Activated T-helper 17 cell treated with anti-CD3 and anti-CD28 coated beads, Interleukin-2, amount 50 U/mL, for 72 hours (primary cell): ENCODE data around the gene FAM90A1. TPM values are rescaled to one million over a fixed set of nuclear protein-coding genes. Genes with fewer than 3 reads are reported as not detected.
"Not testable (repeated sequence)": the region's sequence is repeated elsewhere in the genome, so short reads cannot be mapped to it uniquely, and the experiment has no call there.

Source experiments
- ATAC-seq: fragments of 150-1000 bp; cut with Tn5 transposase; replicated peaks from 2 replicates; pipeline ENCODE4 v1.10.0; 2021; ENCODE audit warnings: mild to moderate bottlenecking, moderate library complexity
- H3K27ac Mint-ChIP-seq: one replicate; pipeline ENCODE4 v1.8.0; 2022; ENCODE audit warnings: mixed read lengths
- H3K27me3 Mint-ChIP-seq: one replicate; pipeline ENCODE4 v1.8.0; 2022; ENCODE audit warnings: mixed read lengths
- H3K36me3 Mint-ChIP-seq: one replicate; pipeline ENCODE4 v1.8.0; 2022; ENCODE audit warnings: low read depth, mild to moderate bottlenecking, mixed read lengths
- H3K4me1 Mint-ChIP-seq: one replicate; pipeline ENCODE4 v1.8.0; 2022; ENCODE audit warnings: mixed read lengths
- H3K4me3 Mint-ChIP-seq: one replicate; pipeline ENCODE4 v1.8.0; 2022; ENCODE audit warnings: mild to moderate bottlenecking, mixed read lengths
- H3K9me3 Mint-ChIP-seq: one replicate; pipeline ENCODE4 v1.8.0; 2022; ENCODE audit warnings: mixed read lengths
- total RNA-seq, 2 donors: library from RNA; stranded (reverse); gene quantifications; one replicate each; pipeline ENCODE4 v1.2.3, GENCODE V29; 2022

FAM90A1 gene
- total RNA-seq, 2 donors from 2014 or later = 0.24 TPM; not detected in 1

- not testable (repeated sequence) for H3K4me1 Mint-ChIP-seq, H3K27ac Mint-ChIP-seq, H3K4me3 Mint-ChIP-seq, H3K36me3 Mint-ChIP-seq, H3K9me3 Mint-ChIP-seq, H3K27me3 Mint-ChIP-seq, ATAC-seq
These were observed 5.1 kb downstream of the FAM90A1 start for GRCh38 chr12:8222303-8222702.

- H3K27ac Mint-ChIP-seq, ATAC-seq, H3K4me3 Mint-ChIP-seq, H3K27me3 Mint-ChIP-seq, H3K4me1 Mint-ChIP-seq, H3K9me3 Mint-ChIP-seq, H3K36me3 Mint-ChIP-seq: not testable (repeated sequence)
These were observed 5.6 kb downstream of the FAM90A1 start for GRCh38 chr12:8221844-8222243.

- H3K36me3 Mint-ChIP-seq, H3K9me3 Mint-ChIP-seq, H3K4me1 Mint-ChIP-seq, ATAC-seq, H3K4me3 Mint-ChIP-seq, H3K27ac Mint-ChIP-seq, H3K27me3 Mint-ChIP-seq: not testable (repeated sequence)
These were observed 6.0 kb downstream of the FAM90A1 start for GRCh38 chr12:8221375-8221774.

- H3K36me3 Mint-ChIP-seq, ATAC-seq, H3K4me3 Mint-ChIP-seq, H3K27ac Mint-ChIP-seq, H3K27me3 Mint-ChIP-seq, H3K9me3 Mint-ChIP-seq, H3K4me1 Mint-ChIP-seq: not testable (repeated sequence)
These were observed 8.6 kb downstream of the FAM90A1 start for GRCh38 chr12:8218711-8219382.

- H3K27ac Mint-ChIP-seq, ATAC-seq, H3K9me3 Mint-ChIP-seq, H3K36me3 Mint-ChIP-seq, H3K4me3 Mint-ChIP-seq, H3K4me1 Mint-ChIP-seq, H3K27me3 Mint-ChIP-seq: not testable (repeated sequence)
These were observed 29.6 kb downstream of the FAM90A1 start for GRCh38 chr12:8197685-8198308.

- H3K4me1 Mint-ChIP-seq, H3K27ac Mint-ChIP-seq, H3K36me3 Mint-ChIP-seq, H3K27me3 Mint-ChIP-seq, ATAC-seq, H3K9me3 Mint-ChIP-seq, H3K4me3 Mint-ChIP-seq: not testable (repeated sequence)
These were observed 39.3 kb downstream of the FAM90A1 start for GRCh38 chr12:8188088-8188487.

GRCh38 chr12:8184206-8184605 lies 43.2 kb downstream of the FAM90A1 start:
- H3K4me3 Mint-ChIP-seq, H3K4me1 Mint-ChIP-seq, H3K36me3 Mint-ChIP-seq, ATAC-seq, H3K27me3 Mint-ChIP-seq, H3K27ac Mint-ChIP-seq, H3K9me3 Mint-ChIP-seq: not testable (repeated sequence)

GRCh38 chr12:8183346-8183745 lies 44.1 kb downstream of the FAM90A1 start:
- H3K27me3 Mint-ChIP-seq, H3K27ac Mint-ChIP-seq, H3K4me3 Mint-ChIP-seq, H3K9me3 Mint-ChIP-seq, H3K36me3 Mint-ChIP-seq, ATAC-seq, H3K4me1 Mint-ChIP-seq: not testable (repeated sequence)

- not testable (repeated sequence) for H3K27ac Mint-ChIP-seq, H3K4me3 Mint-ChIP-seq, H3K27me3 Mint-ChIP-seq, H3K36me3 Mint-ChIP-seq, H3K4me1 Mint-ChIP-seq, ATAC-seq, H3K9me3 Mint-ChIP-seq
These were observed 44.5 kb downstream of the FAM90A1 start for GRCh38 chr12:8182923-8183322.

GRCh38 chr12:8181271-8181670 lies 46.1 kb downstream of the FAM90A1 start:
- H3K4me3 Mint-ChIP-seq = peak overlapping the region; percentile 75
- H3K36me3 Mint-ChIP-seq, ATAC-seq, H3K27me3 Mint-ChIP-seq, H3K9me3 Mint-ChIP-seq, H3K4me1 Mint-ChIP-seq: not testable (repeated sequence)
- peak overlapping the region; percentile 48 for H3K27ac Mint-ChIP-seq

GRCh38 chr12:8179989-8180585 lies 47.3 kb downstream of the FAM90A1 start:
- H3K27ac Mint-ChIP-seq = peak overlapping the region; percentile 53
- ATAC-seq = peak; percentile 86

GRCh38 chr12:8172911-8173310 lies 54.5 kb downstream of the FAM90A1 start:
- not testable (repeated sequence) for H3K4me3 Mint-ChIP-seq, H3K36me3 Mint-ChIP-seq, H3K4me1 Mint-ChIP-seq, ATAC-seq, H3K9me3 Mint-ChIP-seq, H3K27me3 Mint-ChIP-seq, H3K27ac Mint-ChIP-seq

More at GRCh38 chr12:8179989-8180585, 47.3 kb downstream of the FAM90A1 start:
- H3K27me3 Mint-ChIP-seq, H3K9me3 Mint-ChIP-seq, H3K36me3 Mint-ChIP-seq, H3K4me1 Mint-ChIP-seq: not testable (repeated sequence)
- H3K4me3 Mint-ChIP-seq = peak overlapping the region; percentile 75

Other genes with a start within 250 kb of the FAM90A1 start
- 10 to 100 TPM; 14.3 to 15.1 TPM for gene FOXJ2, start 194.9 kb downstream of the FAM90A1 start, total RNA-seq
- 1 to 10 TPM; 6.4 to 7.3 TPM for gene C3AR1, start 161.3 kb downstream of the FAM90A1 start, total RNA-seq
- gene NECAP1, start 145.3 kb downstream of the FAM90A1 start, total RNA-seq = 10 to 100 TPM; 30.0 to 32.9 TPM
- gene CLEC4A, start 104.0 kb downstream of the FAM90A1 start, total RNA-seq = 1 to 10 TPM in 1 of 2 donors, under 1 TPM in 1; 0.22 to 2.6 TPM
- gene ZNF705A, start 70.6 kb downstream of the FAM90A1 start, total RNA-seq = not detected
- not detected for gene CLEC6A, start 228.3 kb upstream of the FAM90A1 start, total RNA-seq